ENCODE results near the gene ANKS3. TPM values are rescaled to one million over a fixed set of nuclear protein-coding genes. Genes with fewer than 3 reads are reported as not detected.

The ANKS3 gene
- polyA plus RNA-seq, 1 donor (not counting 4 experiments of a cell fraction or from before 2014, with no cell fraction given) = 11.7 TPM

DNA sequence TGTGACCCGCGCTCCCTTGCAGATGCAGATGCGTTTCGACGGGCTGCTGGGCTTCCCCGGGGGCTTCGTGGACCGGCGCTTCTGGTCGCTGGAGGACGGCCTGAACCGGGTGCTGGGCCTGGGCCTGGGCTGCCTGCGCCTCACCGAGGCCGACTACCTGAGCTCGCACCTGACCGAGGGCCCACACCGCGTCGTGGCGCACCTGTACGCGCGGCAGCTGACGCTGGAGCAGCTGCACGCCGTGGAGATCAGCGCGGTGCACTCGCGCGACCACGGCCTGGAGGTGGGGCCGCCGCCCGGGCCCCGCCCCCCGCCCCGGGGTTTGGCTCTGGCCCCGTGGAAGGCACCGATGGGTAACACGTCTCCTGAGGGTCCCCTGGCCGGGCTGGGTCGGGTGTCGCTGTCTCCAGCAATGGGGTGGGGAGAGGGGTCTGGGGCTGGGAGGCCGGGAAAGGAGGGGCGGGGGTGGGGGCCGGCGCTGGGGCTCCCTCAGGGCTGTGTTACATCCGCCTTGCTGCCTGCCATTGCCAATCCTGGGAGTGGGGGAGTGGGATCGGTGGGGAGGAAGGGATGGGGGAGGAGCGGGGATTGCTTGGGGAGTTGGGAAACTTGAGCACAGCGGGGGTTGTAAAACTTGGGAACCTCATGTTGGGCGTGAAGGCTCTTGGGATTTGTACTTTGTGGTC lies 40.0 kb downstream of the ANKS3 start:
- Histone ChIP-seq H3K4me1 (ENCODE audit: control insufficient read depth, extremely low read depth, insufficient read depth, low read length) (peaks cover 5% of the 10 kb centered on the region), H3K9me3 (ENCODE audit: control insufficient read depth, low read depth, low read length) (no peaks in the 10 kb centered on the region), H3K36me3 (ENCODE audit: control insufficient read depth in 2 of 2, extremely low read depth in 1 of 2, insufficient read depth in 2 of 2, low read length in 2 of 2) (peaks cover 10 to 23% of the 10 kb centered on the region in 2 experiments), H3K9ac (ENCODE audit: control insufficient read depth, extremely low read depth, insufficient read depth, low read length) (peak overlapping the region; percentile 77), H3K27ac (ENCODE audit: control insufficient read depth, insufficient read depth, low read length) (peak overlapping the region; percentile 40), H4K20me1 (ENCODE audit: control insufficient read depth, extremely low read depth, insufficient read depth, low read length) (no peaks in the 10 kb centered on the region), H2AFZ (ENCODE audit: control insufficient read depth, low read length) (no peak overlapping the region), H3K4me3 (ENCODE audit: control insufficient read depth in 2 of 3, extremely low read depth in 1 of 3, insufficient read depth in 2 of 3, low read depth in 1 of 3, low read length in 3 of 3) (peak overlapping the region; percentile 76 to 81 (median 80)), H3K27me3 (ENCODE audit: control insufficient read depth, extremely low read depth, insufficient read depth, low read length) (no peaks in the 10 kb centered on the region), H3K9me1 (ENCODE audit: control insufficient read depth, extremely low read depth, insufficient read depth, low read length) (no peaks in the 10 kb centered on the region), H3K4me2 (ENCODE audit: control insufficient read depth, extremely low read depth, insufficient read depth, low read depth, low read length) (peak overlapping the region; percentile 54), H3K79me2 (ENCODE audit: control insufficient read depth, insufficient read depth, low read length) (no peaks in the 10 kb centered on the region)
- DNase-seq (ENCODE audit: low read depth, low spot score) = no peak
- FAIRE-seq = no peak
- TF ChIP-seq EZH2 (IDR thresholded peaks at IDR 0.05; ENCODE audit: low read length) = no peak
- TF ChIP-seq, protein P1, sequence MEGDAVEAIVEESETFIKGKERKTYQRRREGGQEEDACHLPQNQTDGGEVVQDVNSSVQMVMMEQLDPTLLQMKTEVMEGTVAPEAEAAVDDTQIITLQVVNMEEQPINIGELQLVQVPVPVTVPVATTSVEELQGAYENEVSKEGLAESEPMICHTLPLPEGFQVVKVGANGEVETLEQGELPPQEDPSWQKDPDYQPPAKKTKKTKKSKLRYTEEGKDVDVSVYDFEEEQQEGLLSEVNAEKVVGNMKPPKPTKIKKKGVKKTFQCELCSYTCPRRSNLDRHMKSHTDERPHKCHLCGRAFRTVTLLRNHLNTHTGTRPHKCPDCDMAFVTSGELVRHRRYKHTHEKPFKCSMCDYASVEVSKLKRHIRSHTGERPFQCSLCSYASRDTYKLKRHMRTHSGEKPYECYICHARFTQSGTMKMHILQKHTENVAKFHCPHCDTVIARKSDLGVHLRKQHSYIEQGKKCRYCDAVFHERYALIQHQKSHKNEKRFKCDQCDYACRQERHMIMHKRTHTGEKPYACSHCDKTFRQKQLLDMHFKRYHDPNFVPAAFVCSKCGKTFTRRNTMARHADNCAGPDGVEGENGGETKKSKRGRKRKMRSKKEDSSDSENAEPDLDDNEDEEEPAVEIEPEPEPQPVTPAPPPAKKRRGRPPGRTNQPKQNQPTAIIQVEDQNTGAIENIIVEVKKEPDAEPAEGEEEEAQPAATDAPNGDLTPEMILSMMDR (optimal IDR thresholded peaks at IDR 0.05 in 1 of 3, IDR thresholded peaks at IDR 0.05 in 1 of 3, conservative IDR thresholded peaks at IDR 0.05 in 1 of 3; ENCODE audit: extremely low read depth in 1 of 3, insufficient read depth in 2 of 3, low read length in 3 of 3) = peak in 2 of 3 experiments; percentile 6 to 8
- dilution Hi-C loops (cut with MboI; ENCODE audit: extremely low pct_ligation_motif_present, low sequenced_read_pairs) = no loop called here

DNA sequence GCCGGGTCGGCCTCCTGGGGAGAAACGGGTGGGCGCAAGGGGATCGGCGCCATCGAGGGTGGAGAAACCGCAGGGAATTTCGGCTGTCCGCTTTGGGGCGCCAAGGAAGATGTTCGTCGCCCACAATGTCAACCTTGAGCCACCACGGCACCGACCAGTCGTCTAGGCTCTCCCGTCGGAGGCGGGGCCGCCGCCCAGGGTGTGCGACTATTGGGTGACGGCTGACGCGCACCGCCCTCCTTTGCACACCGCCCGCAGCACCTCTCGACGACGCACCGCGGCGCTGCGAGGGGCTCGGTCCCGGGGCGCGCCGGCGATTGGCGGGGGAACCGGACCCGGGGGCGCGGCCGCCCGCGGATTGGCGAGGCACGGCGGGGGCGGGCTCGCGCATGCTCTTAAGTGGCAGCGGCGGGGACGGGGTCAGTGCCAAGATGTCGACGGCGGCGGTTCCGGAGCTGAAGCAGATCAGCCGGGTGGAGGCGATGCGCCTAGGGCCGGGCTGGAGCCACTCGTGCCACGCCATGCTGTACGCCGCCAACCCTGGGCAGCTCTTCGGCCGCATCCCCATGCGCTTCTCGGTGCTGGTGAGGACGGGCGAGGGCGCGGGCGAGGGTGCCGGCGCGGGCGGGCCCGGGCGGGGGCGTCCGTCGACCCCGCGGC lies 40.6 kb downstream of the ANKS3 start, which contains the start of gene NUDT16L1:
NUDT16L1 (plus strand) TSS at position 267 of the 660 bp plus-strand sequence; CDS start at position 432, 165 bp downstream.
- Histone ChIP-seq H3K36me3 (ENCODE audit: control insufficient read depth in 2 of 2, extremely low read depth in 1 of 2, insufficient read depth in 2 of 2, low read length in 2 of 2) (peaks cover 6 to 20% of the 10 kb centered on the region in 2 experiments), H3K9me3 (ENCODE audit: control insufficient read depth, low read depth, low read length) (no peaks in the 10 kb centered on the region), H3K9me1 (ENCODE audit: control insufficient read depth, extremely low read depth, insufficient read depth, low read length) (no peaks in the 10 kb centered on the region), H3K79me2 (ENCODE audit: control insufficient read depth, insufficient read depth, low read length) (no peaks in the 10 kb centered on the region), H3K9ac (ENCODE audit: control insufficient read depth, extremely low read depth, insufficient read depth, low read length) (peak within 1 kb of the TSS; percentile 77), H4K20me1 (ENCODE audit: control insufficient read depth, extremely low read depth, insufficient read depth, low read length) (no peaks in the 10 kb centered on the region), H3K27me3 (ENCODE audit: control insufficient read depth, extremely low read depth, insufficient read depth, low read length) (no peaks in the 10 kb centered on the region), H3K4me2 (ENCODE audit: control insufficient read depth, extremely low read depth, insufficient read depth, low read depth, low read length) (peak within 1 kb of the TSS; percentile 79), H3K27ac (ENCODE audit: control insufficient read depth, insufficient read depth, low read length) (peak within 1 kb of the TSS; percentile 40), H3K4me3 (ENCODE audit: control insufficient read depth in 2 of 3, extremely low read depth in 1 of 3, insufficient read depth in 2 of 3, low read depth in 1 of 3, low read length in 3 of 3) (peak within 1 kb of the TSS; percentile 76 to 81 (median 80)), H2AFZ (ENCODE audit: control insufficient read depth, low read length) (peak within 1 kb of the TSS; percentile 56), H3K4me1 (ENCODE audit: control insufficient read depth, extremely low read depth, insufficient read depth, low read length) (peaks cover 5% of the 10 kb centered on the region)
- TF ChIP-seq EZH2 (IDR thresholded peaks at IDR 0.05; ENCODE audit: low read length) = no peak
- TF ChIP-seq, protein P1 (optimal IDR thresholded peaks at IDR 0.05 in 1 of 3, IDR thresholded peaks at IDR 0.05 in 1 of 3, conservative IDR thresholded peaks at IDR 0.05 in 1 of 3; ENCODE audit: extremely low read depth in 1 of 3, insufficient read depth in 2 of 3, low read length in 3 of 3) = peak in 1 of 3 experiments; percentile 12
- FAIRE-seq (peak; percentile 80), DNase-seq (ENCODE audit: low read depth, low spot score) (peak; percentile 40)
- dilution Hi-C loops (cut with MboI; ENCODE audit: extremely low pct_ligation_motif_present, low sequenced_read_pairs) = no loop called here

All from keratinocyte (primary cell).